Calu3 (cell line): ENCODE data around the gene RABGAP1L. TPM values are rescaled to one million over a fixed set of nuclear protein-coding genes. Genes with fewer than 3 reads are reported as not detected.
"Not testable (repeated sequence)": the region's sequence is repeated elsewhere in the genome, so short reads cannot be mapped to it uniquely, and the experiment has no call there.

Experiments used
- BruUV-seq: library from RNA; stranded (reverse); fragments of 400-500 nt; replicated peaks from 2 replicates; lab custom pipeline; 2021; lab: Mats Ljungman, UMichigan
- CTCF ChIA-PET: fragments of 300-600 bp; sonication (Branson Sonifier 250); formaldehyde crosslinking; loops from one replicate; lab custom pipeline; 2022; ENCODE audit warnings: antibody characterized with exemption; lab: Charles Lee
- DNase-seq: peaks from one replicate; pipeline ENCODE4 v3.0.0; 2022
- H3K27ac Mint-ChIP-seq: one replicate; pipeline ENCODE4 v1.8.0; 2022; ENCODE audit warnings: mixed read lengths; ENCODE audit not compliant: unreplicated experiment
- H3K27me3 Mint-ChIP-seq: one replicate; pipeline ENCODE4 v1.8.0; 2022; ENCODE audit warnings: mixed read lengths; ENCODE audit not compliant: unreplicated experiment
- H3K36me3 Mint-ChIP-seq: one replicate; pipeline ENCODE4 v1.8.0; 2022; ENCODE audit warnings: mild to moderate bottlenecking, moderate library complexity, mixed read lengths; ENCODE audit not compliant: insufficient read depth, unreplicated experiment
- H3K4me1 Mint-ChIP-seq: one replicate; pipeline ENCODE4 v1.8.0; 2022; ENCODE audit warnings: mild to moderate bottlenecking, low read depth, mixed read lengths; ENCODE audit not compliant: unreplicated experiment
- H3K4me3 Mint-ChIP-seq: one replicate; pipeline ENCODE4 v1.8.0; 2022; ENCODE audit warnings: mild to moderate bottlenecking, low read depth, moderate library complexity, mixed read lengths; ENCODE audit not compliant: unreplicated experiment
- H3K9me3 Mint-ChIP-seq: one replicate; pipeline ENCODE4 v1.8.0; 2022; ENCODE audit warnings: low read depth, mixed read lengths; ENCODE audit not compliant: unreplicated experiment
- CTCF ChIP-seq: fragments of 200-600 bp; IDR thresholded peaks from one replicate; pipeline ENCODE4 v1.8.0; 2022; ENCODE audit warnings: antibody characterized with exemption; ENCODE audit not compliant: unreplicated experiment
- intact Hi-C: fragments of 100-400 bp; cut with micrococcal nuclease; formaldehyde crosslinking; loops from one replicate; pipeline ENCODE4 v1.10.0; 2022; ENCODE audit not compliant: unreplicated experiment
- total RNA-seq: library from RNA; stranded (reverse); gene quantifications from 2 replicates; pipeline ENCODE4 v1.2.3, GENCODE V29; 2022

The RABGAP1L gene
- total RNA-seq, 1 experiment from 2014 or later: 135 TPM

GRCh38 chr1:174167265-174167803, 8.0 kb downstream of the RABGAP1L start:
- CTCF ChIA-PET: no interaction called here
- intact Hi-C loops: no loop called here
- no peak for TF ChIP-seq CTCF
- no peak overlapping the region for H3K27ac Mint-ChIP-seq
- H3K4me1 Mint-ChIP-seq: peaks cover 11% of the 10 kb centered on the region
- BruUV-seq: no TSS peak
- H3K4me3 Mint-ChIP-seq: no peak overlapping the region
- H3K36me3 Mint-ChIP-seq: no peaks in the 10 kb centered on the region
- no peaks in the 10 kb centered on the region for H3K9me3 Mint-ChIP-seq
- DNase-seq: no peak
- H3K27me3 Mint-ChIP-seq: no peaks in the 10 kb centered on the region

- no peak for TF ChIP-seq CTCF
- no peaks in the 10 kb centered on the region for H3K36me3 Mint-ChIP-seq
- CTCF ChIA-PET: no interaction called here
- H3K9me3 Mint-ChIP-seq: no peaks in the 10 kb centered on the region
- DNase-seq: no peak
- H3K4me3 Mint-ChIP-seq: no peak overlapping the region
- H3K27me3 Mint-ChIP-seq: no peaks in the 10 kb centered on the region
- intact Hi-C loops: no loop called here
- no TSS peak for BruUV-seq
- no peak overlapping the region for H3K27ac Mint-ChIP-seq
- peaks cover 6% of the 10 kb centered on the region for H3K4me1 Mint-ChIP-seq
These were observed 10.0 kb downstream of the RABGAP1L start for GRCh38 chr1:174169342-174169741.

- no TSS peak for BruUV-seq
- no peak for DNase-seq
- no peak overlapping the region for H3K4me3 Mint-ChIP-seq
- no peaks in the 10 kb centered on the region for H3K27me3 Mint-ChIP-seq
- H3K9me3 Mint-ChIP-seq: no peaks in the 10 kb centered on the region
- CTCF ChIA-PET: no interaction called here
- no peaks in the 10 kb centered on the region for H3K36me3 Mint-ChIP-seq
- no peak for TF ChIP-seq CTCF
- no peak overlapping the region for H3K27ac Mint-ChIP-seq
- intact Hi-C loops: no loop called here
- H3K4me1 Mint-ChIP-seq: no peaks in the 10 kb centered on the region
These were observed 11.8 kb downstream of the RABGAP1L start for GRCh38 chr1:174171073-174171472.

- no TSS peak for BruUV-seq
- intact Hi-C loops: no loop called here
- H3K4me1 Mint-ChIP-seq: no peaks in the 10 kb centered on the region
- TF ChIP-seq CTCF: no peak
- DNase-seq: no peak
- H3K27ac Mint-ChIP-seq: no peak overlapping the region
- CTCF ChIA-PET: interaction anchor here (0.6 kb wide), 1 partner anchor 30 kb away, joined by 3 read pairs; no protein-coding TSS in a partner anchor
- H3K27me3 Mint-ChIP-seq: no peaks in the 10 kb centered on the region
- no peaks in the 10 kb centered on the region for H3K36me3 Mint-ChIP-seq
- H3K4me3 Mint-ChIP-seq: no peak overlapping the region
- no peaks in the 10 kb centered on the region for H3K9me3 Mint-ChIP-seq
These were observed 15.4 kb downstream of the RABGAP1L start for GRCh38 chr1:174174461-174175329.

GRCh38 chr1:174178459-174178858, 19.1 kb downstream of the RABGAP1L start:
- H3K4me3 Mint-ChIP-seq, H3K36me3 Mint-ChIP-seq, CTCF ChIA-PET, intact Hi-C loops, H3K27me3 Mint-ChIP-seq, H3K9me3 Mint-ChIP-seq, H3K4me1 Mint-ChIP-seq, H3K27ac Mint-ChIP-seq, DNase-seq, BruUV-seq: not testable (repeated sequence)
